ENCODE data around the gene GSN. TPM values are rescaled to one million over a fixed set of nuclear protein-coding genes. Genes with fewer than 3 reads are reported as not detected.

Gene GSN
- total RNA-seq, 1 experiment from 2014 or later, result 100 TPM

DNA sequence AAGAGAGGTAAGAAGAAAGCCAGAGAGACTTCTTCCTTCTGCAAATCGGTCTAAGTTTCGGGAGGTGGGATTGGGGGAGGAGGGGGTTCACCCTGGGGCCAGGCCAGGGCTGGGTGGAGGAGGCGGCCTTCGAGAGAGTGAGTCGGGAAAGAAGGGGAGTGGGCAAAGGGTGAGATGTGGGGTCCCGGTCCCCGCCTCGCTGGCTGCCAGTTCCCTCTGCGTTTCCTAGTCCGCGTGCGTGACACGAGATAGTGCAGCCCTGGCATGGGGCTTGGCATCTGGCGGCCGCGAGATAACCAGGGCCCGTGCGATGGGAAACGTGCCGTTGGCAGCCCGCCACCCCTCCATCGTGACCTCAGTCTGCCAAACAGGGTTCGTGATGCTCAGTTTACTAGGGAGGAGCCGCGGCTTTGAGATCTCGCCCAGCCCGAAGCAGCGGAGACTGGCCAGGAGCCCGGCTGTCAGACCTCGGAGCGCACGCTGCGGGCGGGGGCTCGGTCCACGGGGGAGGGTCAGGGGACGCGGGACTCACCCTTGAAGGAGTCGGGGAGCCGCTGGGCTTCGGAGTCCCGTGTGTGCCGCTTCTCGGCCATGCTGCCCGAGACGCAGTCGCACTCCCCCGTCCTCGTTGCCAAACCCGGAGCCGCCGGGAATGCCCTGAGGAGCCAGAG, 101.8 kb downstream of the GSN start, which contains the start of gene STOM:
STOM (minus strand) TSS at position 656 of the 671 bp plus-strand sequence; CDS start at position 593, 63 bp downstream.
- intact Hi-C loops (cut with micrococcal nuclease; ENCODE audit: unreplicated experiment), result no loop called here
- Mint-ChIP-seq H3K27ac (ENCODE audit: unreplicated experiment) (peak within 1 kb of the TSS; percentile 73), H3K27me3 (ENCODE audit: insufficient read depth, unreplicated experiment) (no peaks in the 10 kb centered on the region), H3K9me3 (ENCODE audit: unreplicated experiment) (peaks cover 12% of the 10 kb centered on the region), H3K4me3 (ENCODE audit: unreplicated experiment) (peak within 1 kb of the TSS; percentile 70), H3K4me1 (ENCODE audit: low read depth, unreplicated experiment) (peaks cover 23% of the 10 kb centered on the region), H3K36me3 (ENCODE audit: insufficient read depth, unreplicated experiment) (peaks cover 6% of the 10 kb centered on the region)
- Histone ChIP-seq H3K27me3 (replicated peaks; ENCODE audit: control insufficient read depth, insufficient read depth, low read length) (no peaks in the 10 kb centered on the region), H3K9me3 (no peaks in the 10 kb centered on the region), H3K4me1 (peaks cover 62% of the 10 kb centered on the region), H3K4me3 (ENCODE audit: low read depth, low read length) (peak within 1 kb of the TSS; percentile 47), H3K36me3 (ENCODE audit: control insufficient read depth, insufficient read depth, low read length) (no peaks in the 10 kb centered on the region)
- TF ChIP-seq, protein P1, sequence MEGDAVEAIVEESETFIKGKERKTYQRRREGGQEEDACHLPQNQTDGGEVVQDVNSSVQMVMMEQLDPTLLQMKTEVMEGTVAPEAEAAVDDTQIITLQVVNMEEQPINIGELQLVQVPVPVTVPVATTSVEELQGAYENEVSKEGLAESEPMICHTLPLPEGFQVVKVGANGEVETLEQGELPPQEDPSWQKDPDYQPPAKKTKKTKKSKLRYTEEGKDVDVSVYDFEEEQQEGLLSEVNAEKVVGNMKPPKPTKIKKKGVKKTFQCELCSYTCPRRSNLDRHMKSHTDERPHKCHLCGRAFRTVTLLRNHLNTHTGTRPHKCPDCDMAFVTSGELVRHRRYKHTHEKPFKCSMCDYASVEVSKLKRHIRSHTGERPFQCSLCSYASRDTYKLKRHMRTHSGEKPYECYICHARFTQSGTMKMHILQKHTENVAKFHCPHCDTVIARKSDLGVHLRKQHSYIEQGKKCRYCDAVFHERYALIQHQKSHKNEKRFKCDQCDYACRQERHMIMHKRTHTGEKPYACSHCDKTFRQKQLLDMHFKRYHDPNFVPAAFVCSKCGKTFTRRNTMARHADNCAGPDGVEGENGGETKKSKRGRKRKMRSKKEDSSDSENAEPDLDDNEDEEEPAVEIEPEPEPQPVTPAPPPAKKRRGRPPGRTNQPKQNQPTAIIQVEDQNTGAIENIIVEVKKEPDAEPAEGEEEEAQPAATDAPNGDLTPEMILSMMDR (IDR thresholded peaks at IDR 0.05; ENCODE audit: insufficient read depth in 1 of 2, low read depth in 1 of 2, low read length in 1 of 2, severe bottlenecking in 1 of 2, unreplicated experiment in 1 of 2), result no peak
- BruUV-seq (replicated peaks), result TSS peak; percentile 41
- POLR2A ChIA-PET, result no interaction called here
- DNase-seq, result no peak
- CTCF ChIA-PET, result no interaction called here

DNA sequence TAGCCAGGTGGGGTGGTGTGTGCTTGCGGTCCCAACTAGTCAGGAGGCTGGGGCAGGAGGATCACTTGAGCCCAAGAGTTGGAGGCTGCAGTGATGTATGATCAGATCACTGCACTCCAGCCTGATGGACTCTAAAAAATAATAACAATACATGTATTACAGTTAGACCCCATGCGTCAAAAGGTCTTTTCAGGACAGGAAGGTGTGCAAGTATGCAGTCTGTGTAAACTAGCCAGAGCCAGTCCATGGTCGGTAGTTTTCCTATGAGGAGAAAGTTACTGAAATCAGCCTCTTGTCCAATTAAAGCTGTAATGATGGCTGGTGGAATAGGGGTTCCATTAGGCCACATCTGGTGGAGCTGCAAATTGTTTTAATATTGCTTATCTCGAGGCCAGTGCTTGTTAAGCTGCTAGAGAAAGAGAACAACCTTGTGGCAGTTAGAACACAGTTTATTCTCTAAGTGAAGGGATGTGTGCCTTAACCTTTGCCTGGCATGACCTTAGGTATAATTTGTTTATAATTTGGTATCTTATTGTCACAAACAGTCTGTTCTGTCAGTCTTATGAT, 103.6 kb downstream of the GSN start:
- Histone ChIP-seq H3K4me3 (ENCODE audit: low read depth, low read length) (no peak overlapping the region), H3K9me3 (no peaks in the 10 kb centered on the region), H3K27me3 (replicated peaks; ENCODE audit: control insufficient read depth, insufficient read depth, low read length) (no peaks in the 10 kb centered on the region), H3K4me1 (peaks cover 62% of the 10 kb centered on the region), H3K36me3 (ENCODE audit: control insufficient read depth, insufficient read depth, low read length) (no peaks in the 10 kb centered on the region)
- Mint-ChIP-seq H3K9me3 (ENCODE audit: unreplicated experiment) (peaks cover 12% of the 10 kb centered on the region), H3K4me3 (ENCODE audit: unreplicated experiment) (no peak overlapping the region), H3K27me3 (ENCODE audit: insufficient read depth, unreplicated experiment) (no peaks in the 10 kb centered on the region), H3K27ac (ENCODE audit: unreplicated experiment) (peak overlapping the region; percentile 86), H3K36me3 (ENCODE audit: insufficient read depth, unreplicated experiment) (peaks cover 6% of the 10 kb centered on the region), H3K4me1 (ENCODE audit: low read depth, unreplicated experiment) (peaks cover 23% of the 10 kb centered on the region)
- POLR2A ChIA-PET, result no interaction called here
- TF ChIP-seq, protein P1 (IDR thresholded peaks at IDR 0.05; ENCODE audit: insufficient read depth in 1 of 2, low read depth in 1 of 2, low read length in 1 of 2, severe bottlenecking in 1 of 2, unreplicated experiment in 1 of 2), result no peak
- DNase-seq, result no peak
- intact Hi-C loops (cut with micrococcal nuclease; ENCODE audit: unreplicated experiment), result loop anchor here (1.0 kb wide), 1 partner anchor 49 kb away; no protein-coding TSS in a partner anchor
- CTCF ChIA-PET, result no interaction called here
- no TSS peak for BruUV-seq (replicated peaks)

DNA sequence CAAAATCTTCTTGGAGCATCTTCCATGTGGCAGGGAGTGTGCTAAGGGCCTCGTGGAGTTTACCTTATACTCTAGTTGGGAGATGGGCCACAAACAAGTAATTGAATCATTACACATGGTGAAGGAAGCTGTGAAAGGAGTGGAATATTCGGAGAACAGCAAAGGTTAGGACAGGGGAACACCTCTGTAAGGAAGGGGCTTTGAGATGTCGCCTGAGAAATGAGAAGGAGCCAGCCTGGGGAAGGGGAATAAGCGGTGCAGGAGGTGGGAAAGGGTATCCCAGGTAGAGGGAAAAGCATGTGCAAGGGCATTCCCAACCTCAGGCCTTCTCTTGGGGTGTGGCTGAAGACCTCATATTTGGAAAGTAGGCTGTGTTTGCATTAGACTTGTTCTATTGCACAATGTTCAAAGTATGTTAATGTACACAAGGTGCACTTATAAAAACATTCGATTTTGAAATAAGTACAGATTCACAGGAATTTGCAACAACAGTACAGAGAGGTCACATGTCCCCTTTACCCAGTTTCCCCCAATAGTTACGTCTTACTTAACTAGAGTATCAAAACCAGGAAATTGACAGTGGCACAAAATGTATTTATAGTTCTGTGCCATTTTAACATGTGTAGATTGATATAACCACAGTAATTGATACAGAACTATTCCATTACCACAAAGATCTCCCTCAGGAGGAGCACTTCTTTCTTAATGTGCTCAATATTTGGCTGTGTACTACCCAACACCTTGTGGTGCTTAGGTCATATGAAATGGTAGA, 104.5 kb downstream of the GSN start:
- BruUV-seq (replicated peaks), result no TSS peak
- no peak overlapping the region for H3K4me3 ChIP-seq (ENCODE audit: low read depth, low read length)
- TF ChIP-seq, protein P1 (IDR thresholded peaks at IDR 0.05; ENCODE audit: insufficient read depth in 1 of 2, low read depth in 1 of 2, low read length in 1 of 2, severe bottlenecking in 1 of 2, unreplicated experiment in 1 of 2), result no peak

More for the DNA sequence above, 104.5 kb downstream of the GSN start:
- intact Hi-C loops (cut with micrococcal nuclease; ENCODE audit: unreplicated experiment), result loop anchor here (1.0 kb wide), 2 partner anchors 38 to 50 kb away; no protein-coding TSS in a partner anchor
- peak overlapping the region; percentile 86 for H3K27ac Mint-ChIP-seq (ENCODE audit: unreplicated experiment)
- peaks cover 6% of the 10 kb centered on the region for H3K36me3 Mint-ChIP-seq (ENCODE audit: insufficient read depth, unreplicated experiment)
- no peaks in the 10 kb centered on the region for H3K36me3 ChIP-seq (ENCODE audit: control insufficient read depth, insufficient read depth, low read length)
- no peaks in the 10 kb centered on the region for H3K27me3 Mint-ChIP-seq (ENCODE audit: insufficient read depth, unreplicated experiment)
- H3K9me3 ChIP-seq, result no peaks in the 10 kb centered on the region
- CTCF ChIA-PET, result interaction anchor here (1.3 to 1.5 kb wide), 3 partner anchors 53 to 94 kb away, joined by 4 to 7 read pairs (median 4); no protein-coding TSS in a partner anchor
- peaks cover 12% of the 10 kb centered on the region for H3K9me3 Mint-ChIP-seq (ENCODE audit: unreplicated experiment)
- peak overlapping the region; percentile 32 for H3K4me3 Mint-ChIP-seq (ENCODE audit: unreplicated experiment)
- peaks cover 23% of the 10 kb centered on the region for H3K4me1 Mint-ChIP-seq (ENCODE audit: low read depth, unreplicated experiment)
- no peaks in the 10 kb centered on the region for H3K27me3 ChIP-seq (replicated peaks; ENCODE audit: control insufficient read depth, insufficient read depth, low read length)
- POLR2A ChIA-PET, result no interaction called here
- peaks cover 54% of the 10 kb centered on the region for H3K4me1 ChIP-seq
- peak; percentile 66 to 77 for DNase-seq
